Measurements from ENCODE around the gene SUN5. TPM values are rescaled to one million over a fixed set of nuclear protein-coding genes. Genes with fewer than 3 reads are reported as not detected.

SUN5 gene
- total and polyA plus RNA-seq, 8 donors: not detected

GRCh38 chr20:32973077-32973717 lies 31.0 kb downstream of the SUN5 start:
- intact Hi-C loops (cut with DNase I): no loop called here
- Histone ChIP-seq H3K27ac (no peak overlapping the region), H3K4me1 (peaks cover 0 to 8% of the 10 kb centered on the region in 2 donors), H3K4me3 (no peak overlapping the region), H3K36me3 (no peaks in the 10 kb centered on the region), H3K27me3 (no peaks in the 10 kb centered on the region), H3K9me3 (no peaks in the 10 kb centered on the region)
- no peak for ATAC-seq
- TF ChIP-seq CTCF (IDR thresholded peaks at IDR 0.05): no peak
- no peak for DNase-seq

- intact Hi-C loops (cut with DNase I): no loop called here
- Histone ChIP-seq H3K27ac (peak overlapping the region in 1 of 2 donors; percentile 24), H3K9me3 (no peaks in the 10 kb centered on the region), H3K27me3 (no peaks in the 10 kb centered on the region), H3K4me3 (no peak overlapping the region), H3K36me3 (no peaks in the 10 kb centered on the region), H3K4me1 (peaks cover 0 to 8% of the 10 kb centered on the region in 2 donors)
- ATAC-seq (peak; percentile 37), DNase-seq (no peak)
- no peak for TF ChIP-seq CTCF (IDR thresholded peaks at IDR 0.05)
Observed at GRCh38 chr20:32972181-32973076, 31.8 kb downstream of the SUN5 start.

- Histone ChIP-seq H3K27ac (peak overlapping the region in 1 of 2 donors; percentile 16), H3K27me3 (no peaks in the 10 kb centered on the region), H3K4me1 (peaks cover 0 to 8% of the 10 kb centered on the region in 2 donors), H3K36me3 (no peaks in the 10 kb centered on the region), H3K4me3 (no peak overlapping the region), H3K9me3 (no peaks in the 10 kb centered on the region)
- ATAC-seq (no peak), DNase-seq (no peak)
- no peak for TF ChIP-seq CTCF (IDR thresholded peaks at IDR 0.05)
- intact Hi-C loops (cut with DNase I): no loop called here
Observed at GRCh38 chr20:32971703-32972161, 32.5 kb downstream of the SUN5 start.

- DNase-seq (no peak), ATAC-seq (no peak)
- no peak overlapping the region for H3K27ac ChIP-seq
- H3K36me3 ChIP-seq: no peaks in the 10 kb centered on the region
- no peak for TF ChIP-seq CTCF (IDR thresholded peaks at IDR 0.05)
- H3K4me1 ChIP-seq: peaks cover 0 to 8% of the 10 kb centered on the region in 2 donors
- no peaks in the 10 kb centered on the region for H3K9me3 ChIP-seq
- no peaks in the 10 kb centered on the region for H3K27me3 ChIP-seq
- H3K4me3 ChIP-seq: no peak overlapping the region
- intact Hi-C loops (cut with DNase I): no loop called here
Observed at GRCh38 chr20:32970973-32971300, 33.3 kb downstream of the SUN5 start.

Data from left lung (tissue), 10 donors.